WTC11 (cell line): ENCODE measurements around the gene DHX8. TPM values are rescaled to one million over a fixed set of nuclear protein-coding genes. Genes with fewer than 3 reads are reported as not detected.

Experiments
- ATAC-seq: fragments of 200-7000 bp; cut with Tn5 transposase; 2 replicates; pipeline ENCODE4 v1.10.0; 2021; ENCODE audit warnings: mild to moderate bottlenecking, moderate library complexity
- CTCF ChIA-PET: fragments of 300-600 bp; sonication (Branson Sonifier 250); formaldehyde crosslinking; loops from one replicate; lab custom pipeline; 2021; ENCODE audit warnings: antibody characterized with exemption; lab: Charles Lee
- POLR2A ChIA-PET: fragments of 350-600 bp; sonication (Branson Sonifier 250); formaldehyde crosslinking; loops from one replicate; lab custom pipeline; 2021; ENCODE audit warnings: antibody characterized with exemption; lab: Charles Lee
- DNase-seq: peaks from one replicate; pipeline ENCODE4 v3.0.0; 2021; ENCODE audit warnings: low spot score
- H3K27ac Mint-ChIP-seq: 2 replicates; pipeline ENCODE4 v1.8.0; 2021; ENCODE audit warnings: mixed read lengths
- H3K27me3 Mint-ChIP-seq: 2 replicates; pipeline ENCODE4 v1.8.0; 2021; ENCODE audit warnings: low read depth, mild to moderate bottlenecking, moderate library complexity, mixed read lengths
- H3K36me3 Mint-ChIP-seq: 2 replicates; pipeline ENCODE4 v1.8.0; 2021; ENCODE audit warnings: mixed read lengths
- H3K4me1 Mint-ChIP-seq: 2 replicates; pipeline ENCODE4 v1.8.0; 2022; ENCODE audit warnings: mixed read lengths
- H3K4me3 Mint-ChIP-seq: 2 replicates; pipeline ENCODE4 v1.8.0; 2021; ENCODE audit warnings: mild to moderate bottlenecking, moderate library complexity, mixed read lengths
- H3K9me3 Mint-ChIP-seq: 2 replicates; pipeline ENCODE4 v1.8.0; 2021; ENCODE audit warnings: mixed read lengths
- AR ChIP-seq: fragments of 250-450 bp; sonication (Bioruptor Pico); IDR thresholded peaks from 2 replicates; pipeline ENCODE4 v1.9.0; 2021; ENCODE audit warnings: mild to moderate bottlenecking
- CREB1 ChIP-seq: sonication (generic); formaldehyde crosslinking; IDR thresholded peaks from 2 replicates; pipeline ENCODE4 v1.8.0; 2023; ENCODE audit warnings: mild to moderate bottlenecking, missing genetic modification reagents
- CTCF ChIP-seq: fragments of 200-600 bp; IDR thresholded peaks from 2 replicates; pipeline ENCODE4 v1.8.0; 2022; ENCODE audit warnings: antibody characterized with exemption
- ELF4 ChIP-seq: sonication (generic); formaldehyde crosslinking; IDR thresholded peaks from 2 replicates; pipeline ENCODE4 v1.8.1; 2022; ENCODE audit warnings: low read depth, mild to moderate bottlenecking, moderate library complexity, missing genetic modification reagents
- GABPB1 ChIP-seq: sonication (generic); formaldehyde crosslinking; IDR thresholded peaks from 2 replicates; pipeline ENCODE4 v1.8.1; 2023; ENCODE audit warnings: mild to moderate bottlenecking, missing genetic modification reagents
- NFE2L1 ChIP-seq: sonication (generic); formaldehyde crosslinking; IDR thresholded peaks from 2 replicates; pipeline ENCODE4 v1.8.1; 2023; ENCODE audit warnings: missing genetic modification reagents
- NFYB ChIP-seq: sonication (generic); formaldehyde crosslinking; conservative IDR thresholded peaks from 2 replicates; pipeline ENCODE4 v1.8.0; 2022; ENCODE audit warnings: low read depth, missing genetic modification reagents
- NR2C2 ChIP-seq: sonication (generic); formaldehyde crosslinking; IDR thresholded peaks from 2 replicates; pipeline ENCODE4 v1.8.0; 2022; ENCODE audit warnings: mild to moderate bottlenecking, missing genetic modification reagents
- NR3C1 ChIP-seq: sonication (generic); formaldehyde crosslinking; conservative IDR thresholded peaks from 2 replicates; pipeline ENCODE4 v1.8.1; 2023; ENCODE audit warnings: low read depth, mild to moderate bottlenecking, missing genetic modification reagents
- PRDM15 ChIP-seq: sonication (generic); formaldehyde crosslinking; IDR thresholded peaks from 2 replicates; pipeline ENCODE4 v1.8.0; 2022; ENCODE audit warnings: missing genetic modification reagents
- RORB ChIP-seq: fragments of 250-450 bp; sonication (Bioruptor Pico); IDR thresholded peaks from 2 replicates; pipeline ENCODE4 v1.9.0; 2021; ENCODE audit warnings: mild to moderate bottlenecking
- SMAD4 ChIP-seq: sonication (generic); formaldehyde crosslinking; IDR thresholded peaks from 2 replicates; pipeline ENCODE4 v1.8.0; 2022; ENCODE audit warnings: mild to moderate bottlenecking, missing genetic modification reagents
- ZNF281 ChIP-seq: sonication (generic); formaldehyde crosslinking; IDR thresholded peaks from 2 replicates; pipeline ENCODE4 v1.8.0; 2023; ENCODE audit warnings: mild to moderate bottlenecking, missing genetic modification reagents
- ZNF423 ChIP-seq: fragments of 250-450 bp; sonication (Bioruptor Pico); IDR thresholded peaks from 2 replicates; pipeline ENCODE4 v2.1.2; 2022; ENCODE audit warnings: mild to moderate bottlenecking, moderate library complexity
- ZNF671 ChIP-seq: fragments of 250-450 bp; sonication (Bioruptor Pico); IDR thresholded peaks from 2 replicates; pipeline ENCODE4 v1.8.0; 2021; ENCODE audit warnings: mild to moderate bottlenecking
- total RNA-seq: library from RNA; stranded (reverse); gene quantifications from 3 replicates; pipeline ENCODE4 v1.2.3, GENCODE V29; 2021
- TF ChIP-seq, protein P1 (sequence below): sonication (generic); formaldehyde crosslinking; IDR thresholded peaks from 2 replicates; pipeline ENCODE4 v1.8.1; 2023; ENCODE audit warnings: mild to moderate bottlenecking, missing genetic modification reagents

Gene DHX8
- total RNA-seq, 1 experiment from 2014 or later, result 58.5 TPM

DNA sequence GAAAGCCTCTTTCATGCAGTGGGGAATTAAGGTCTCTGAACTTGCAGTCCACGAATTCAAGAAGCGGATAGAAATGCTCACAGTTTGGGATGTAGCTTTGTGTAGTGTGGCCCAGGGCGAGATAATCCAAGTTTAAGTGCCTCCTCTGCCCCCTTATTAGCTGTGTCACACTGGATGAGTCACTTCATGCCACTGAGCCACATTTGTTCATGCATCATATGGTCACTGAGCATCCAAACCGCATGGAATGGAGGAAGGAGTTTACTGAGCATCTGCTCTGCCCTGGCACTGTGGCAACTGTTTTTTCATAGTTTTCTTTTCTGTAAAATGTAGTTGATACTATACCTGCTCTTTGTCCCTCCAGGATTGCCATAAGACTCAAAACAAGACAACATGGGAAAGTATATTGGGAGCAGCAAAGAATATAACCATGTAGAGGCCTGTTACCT is 15.1 kb upstream of the DHX8 start (continued):
- TF ChIP-seq, protein P1, sequence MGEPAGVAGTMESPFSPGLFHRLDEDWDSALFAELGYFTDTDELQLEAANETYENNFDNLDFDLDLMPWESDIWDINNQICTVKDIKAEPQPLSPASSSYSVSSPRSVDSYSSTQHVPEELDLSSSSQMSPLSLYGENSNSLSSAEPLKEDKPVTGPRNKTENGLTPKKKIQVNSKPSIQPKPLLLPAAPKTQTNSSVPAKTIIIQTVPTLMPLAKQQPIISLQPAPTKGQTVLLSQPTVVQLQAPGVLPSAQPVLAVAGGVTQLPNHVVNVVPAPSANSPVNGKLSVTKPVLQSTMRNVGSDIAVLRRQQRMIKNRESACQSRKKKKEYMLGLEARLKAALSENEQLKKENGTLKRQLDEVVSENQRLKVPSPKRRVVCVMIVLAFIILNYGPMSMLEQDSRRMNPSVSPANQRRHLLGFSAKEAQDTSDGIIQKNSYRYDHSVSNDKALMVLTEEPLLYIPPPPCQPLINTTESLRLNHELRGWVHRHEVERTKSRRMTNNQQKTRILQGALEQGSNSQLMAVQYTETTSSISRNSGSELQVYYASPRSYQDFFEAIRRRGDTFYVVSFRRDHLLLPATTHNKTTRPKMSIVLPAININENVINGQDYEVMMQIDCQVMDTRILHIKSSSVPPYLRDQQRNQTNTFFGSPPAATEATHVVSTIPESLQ (CRISPR knock-in tag), result no peak
- no peak for TF ChIP-seq ZNF423 (CRISPR knock-in tag)
- no peak for TF ChIP-seq NFE2L1 (CRISPR knock-in tag)
- no peak for TF ChIP-seq AR (CRISPR knock-in tag)
- no peak for TF ChIP-seq CTCF
- TF ChIP-seq NFYB, result no peak

- ChIA-PET POLR2A (no interaction called here), CTCF (interaction anchor here (1.1 kb wide), 1 partner anchor 81 kb away, joined by 3 read pairs; no protein-coding TSS in a partner anchor)
- DNase-seq (no peak), ATAC-seq (no peak)
- Mint-ChIP-seq H3K36me3 (no peaks in the 10 kb centered on the region), H3K27ac (no peak overlapping the region), H3K27me3 (no peaks in the 10 kb centered on the region), H3K4me1 (no peaks in the 10 kb centered on the region), H3K4me3 (no peak overlapping the region), H3K9me3 (no peaks in the 10 kb centered on the region)
- TF ChIP-seq GABPB1 (CRISPR knock-in tag) (0 out of 2 replicates have a peak, but pooled peaks have one; percentile 25), CREB1 (CRISPR knock-in tag) (no peak)
Measured at GRCh38 chr17:43469145-43469544, 14.6 kb upstream of the DHX8 start.

DNA sequence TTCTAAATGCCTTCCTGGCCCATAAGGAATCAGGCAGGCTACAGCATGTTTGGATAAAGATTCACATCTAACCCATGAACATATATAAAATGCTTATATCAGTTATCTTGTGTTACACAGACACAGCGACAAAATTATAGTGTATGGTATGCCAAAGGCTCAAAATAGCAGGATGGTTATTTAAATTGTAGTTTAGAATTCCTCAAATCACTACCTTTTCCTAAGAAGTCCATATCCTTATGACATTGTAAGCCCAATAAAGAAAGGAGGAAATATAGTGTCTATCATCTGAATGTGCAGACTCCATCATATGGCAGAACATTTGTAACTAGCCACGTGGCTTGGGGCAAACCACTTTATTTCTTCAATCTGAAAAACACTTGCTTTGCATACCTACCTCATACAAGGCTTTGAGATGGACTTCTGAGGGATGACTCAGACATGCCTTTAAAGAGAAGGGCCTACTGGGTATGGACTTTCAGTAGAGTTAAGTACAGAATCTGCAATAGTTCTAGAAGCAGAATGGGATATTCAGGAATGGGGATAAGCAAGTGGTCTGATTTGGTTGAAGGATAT is 12.1 kb upstream of the DHX8 start:
- H3K4me3 Mint-ChIP-seq, result no peak overlapping the region
- CTCF ChIA-PET, result no interaction called here
- H3K36me3 Mint-ChIP-seq, result no peaks in the 10 kb centered on the region
- POLR2A ChIA-PET, result no interaction called here
- ATAC-seq (no peak), DNase-seq (no peak)
- no peaks in the 10 kb centered on the region for H3K9me3 Mint-ChIP-seq
- H3K27ac Mint-ChIP-seq, result no peak overlapping the region
- no peaks in the 10 kb centered on the region for H3K27me3 Mint-ChIP-seq
- H3K4me1 Mint-ChIP-seq, result no peaks in the 10 kb centered on the region
- no peak for TF ChIP-seq RORB (CRISPR knock-in tag)
- no peak for TF ChIP-seq ELF4 (CRISPR knock-in tag)
- TF ChIP-seq NR3C1 (CRISPR knock-in tag), result no peak
- TF ChIP-seq AR (CRISPR knock-in tag), result no peak
- TF ChIP-seq NFYB, result no peak
- no peak for TF ChIP-seq ZNF671
- TF ChIP-seq PRDM15 (CRISPR knock-in tag), result no peak
- no peak for TF ChIP-seq SMAD4 (CRISPR knock-in tag)
- no peak for TF ChIP-seq NR2C2 (CRISPR knock-in tag)
- no peak for TF ChIP-seq ZNF281 (CRISPR knock-in tag)
